ENCODE measurements around the gene GRIA1.

DNA sequence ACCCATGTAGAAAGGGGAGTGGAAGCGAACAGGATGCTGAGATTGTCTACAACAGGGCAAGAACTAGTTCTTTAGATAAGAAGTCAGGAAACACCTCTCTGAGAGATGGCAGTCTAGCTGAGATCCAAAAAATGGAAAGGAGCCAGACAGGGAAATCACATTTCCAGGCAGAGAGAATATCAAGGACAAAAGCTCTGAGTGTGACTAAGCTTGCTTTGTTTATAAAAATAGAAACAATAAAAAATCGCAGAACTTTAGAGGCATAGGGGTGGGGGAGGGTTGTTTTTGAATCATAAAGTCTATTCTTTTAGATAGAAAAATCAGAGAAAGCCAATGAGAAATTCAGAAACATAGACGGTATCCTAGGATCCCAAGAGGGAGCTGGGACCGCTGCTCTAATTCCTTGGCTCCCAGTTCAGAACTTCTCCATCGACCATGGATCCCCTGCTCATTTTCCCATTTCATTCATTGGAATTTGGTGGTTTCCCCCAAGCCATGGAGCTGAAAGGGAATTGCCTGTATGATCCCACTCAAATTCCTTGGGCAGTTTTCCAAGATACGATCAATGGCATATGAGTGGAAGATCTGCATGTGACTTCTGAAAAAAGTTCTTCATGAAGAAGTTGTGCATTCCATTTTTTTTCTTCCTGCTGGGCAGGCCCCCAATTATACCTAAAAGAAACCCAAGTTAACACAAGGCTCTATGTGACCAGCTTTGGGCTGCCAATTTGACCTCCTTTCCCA is 182.0 kb downstream of the GRIA1 start:
- TF ChIP-seq CTCF (IDR thresholded peaks at IDR 0.05) (no peak), FOXK1 (CRISPR knock-in tag; IDR thresholded peaks at IDR 0.05) (no peak), STAT6 (CRISPR knock-in tag; conservative IDR thresholded peaks at IDR 0.05; ENCODE audit: low read depth) (no peak), ZNF281 (CRISPR knock-in tag; IDR thresholded peaks at IDR 0.05) (no peak), CREB1 (CRISPR knock-in tag; IDR thresholded peaks at IDR 0.05) (no peak), USF1 (CRISPR knock-in tag; IDR thresholded peaks at IDR 0.05) (no peak), ZBTB21 (CRISPR knock-in tag; IDR thresholded peaks at IDR 0.05; ENCODE audit: borderline replicate concordance) (no peak), MYBL2 (CRISPR knock-in tag; IDR thresholded peaks at IDR 0.05) (no peak), ZNF317 (CRISPR knock-in tag; IDR thresholded peaks at IDR 0.05; ENCODE audit: borderline replicate concordance, low read depth) (no peak)
- TF ChIP-seq, protein P1, sequence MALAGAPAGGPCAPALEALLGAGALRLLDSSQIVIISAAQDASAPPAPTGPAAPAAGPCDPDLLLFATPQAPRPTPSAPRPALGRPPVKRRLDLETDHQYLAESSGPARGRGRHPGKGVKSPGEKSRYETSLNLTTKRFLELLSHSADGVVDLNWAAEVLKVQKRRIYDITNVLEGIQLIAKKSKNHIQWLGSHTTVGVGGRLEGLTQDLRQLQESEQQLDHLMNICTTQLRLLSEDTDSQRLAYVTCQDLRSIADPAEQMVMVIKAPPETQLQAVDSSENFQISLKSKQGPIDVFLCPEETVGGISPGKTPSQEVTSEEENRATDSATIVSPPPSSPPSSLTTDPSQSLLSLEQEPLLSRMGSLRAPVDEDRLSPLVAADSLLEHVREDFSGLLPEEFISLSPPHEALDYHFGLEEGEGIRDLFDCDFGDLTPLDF (CRISPR knock-in tag; IDR thresholded peaks at IDR 0.05) = no peak
- TF ChIP-seq, protein P2, sequence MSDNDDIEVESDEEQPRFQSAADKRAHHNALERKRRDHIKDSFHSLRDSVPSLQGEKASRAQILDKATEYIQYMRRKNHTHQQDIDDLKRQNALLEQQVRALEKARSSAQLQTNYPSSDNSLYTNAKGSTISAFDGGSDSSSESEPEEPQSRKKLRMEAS (CRISPR knock-in tag; IDR thresholded peaks at IDR 0.05) = no peak
- TF ChIP-seq, protein P3, sequence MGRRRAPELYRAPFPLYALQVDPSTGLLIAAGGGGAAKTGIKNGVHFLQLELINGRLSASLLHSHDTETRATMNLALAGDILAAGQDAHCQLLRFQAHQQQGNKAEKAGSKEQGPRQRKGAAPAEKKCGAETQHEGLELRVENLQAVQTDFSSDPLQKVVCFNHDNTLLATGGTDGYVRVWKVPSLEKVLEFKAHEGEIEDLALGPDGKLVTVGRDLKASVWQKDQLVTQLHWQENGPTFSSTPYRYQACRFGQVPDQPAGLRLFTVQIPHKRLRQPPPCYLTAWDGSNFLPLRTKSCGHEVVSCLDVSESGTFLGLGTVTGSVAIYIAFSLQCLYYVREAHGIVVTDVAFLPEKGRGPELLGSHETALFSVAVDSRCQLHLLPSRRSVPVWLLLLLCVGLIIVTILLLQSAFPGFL (CRISPR knock-in tag; IDR thresholded peaks at IDR 0.05; ENCODE audit: borderline replicate concordance) = no peak

Measured in WTC11 (cell line).